HepG2 (cell line): ENCODE results near the gene TDRD10. TPM values are rescaled to one million over a fixed set of nuclear protein-coding genes. Genes with fewer than 3 reads are reported as not detected.

ENCODE experiments used
- ATAC-seq: fragments of 200-7000 bp; cut with Tn5 transposase; 3 replicates; pipeline ENCODE4 v1.9.1; 2020; ENCODE audit warnings: mild to moderate bottlenecking, moderate library complexity
- BruUV-seq: library from RNA; stranded (reverse); fragments of 400-500 nt; replicated peaks from 2 replicates; lab custom pipeline; 2021; lab: Mats Ljungman, UMichigan
- CTCF ChIA-PET: fragments of 300-600 bp; formaldehyde crosslinking; extraction: SDS; loops from one replicate; lab custom pipeline; 2021; ENCODE audit warnings: low total read pairs, inconsistent platforms, low intra/inter-chr PET ratio; lab: Yijun Ruan, JAX
- POLR2A ChIA-PET: fragments of 350-600 bp; sonication (Branson Sonifier 250); formaldehyde crosslinking; loops from one replicate; lab custom pipeline; 2020; ENCODE audit warnings: antibody characterized with exemption, inconsistent platforms; lab: Yijun Ruan, JAX
- DNase-seq: peaks from one replicate; pipeline ENCODE4 v3.0.0-alpha.2; 2015; ENCODE audit warnings: low spot score
- FAIRE-seq: peaks from 3 replicates; lab custom pipeline; 2011; peaks lifted over from hg19 to GRCh38; lab: Jason Lieb, UNC
- H2AFZ ChIP-seq: one replicate; pipeline ENCODE4 v1.6.1; 2011; ENCODE audit warnings: low read length, inconsistent platforms
- H3K27ac ChIP-seq: fragments of 300-600 bp; 3 replicates; pipeline ENCODE4 v1.8.0; 2011; ENCODE audit warnings: mixed run types, mild to moderate bottlenecking, mixed read lengths, low read length, inconsistent platforms; ENCODE audit not compliant: insufficient read depth; ENCODE audit errors: extremely low read length
- H3K27me3 ChIP-seq, 2 experiments: fragments of 200-600 bp in 1 of 2; 2 replicates in 1 of 2; 3 replicates in 1 of 2; pipeline versions ENCODE4 v1.6.0 to v1.8.0; 2011; ENCODE audit warnings: low read length in 2 of 2, mild to moderate bottlenecking in 2 of 2, moderate library complexity in 2 of 2, inconsistent platforms in 1 of 2; ENCODE audit not compliant: insufficient read depth in 2 of 2, control insufficient read depth in 1 of 2
- H3K36me3 ChIP-seq, 2 experiments: fragments of 200-600 bp in 1 of 2; replicated peaks in 1 of 2; 2 replicates in 1 of 2; 3 replicates in 1 of 2; pipeline versions ENCODE4 v1.5.1 to v1.8.0; 2011; ENCODE audit warnings: low read length in 2 of 2, inconsistent platforms in 1 of 2; ENCODE audit not compliant: insufficient read depth in 2 of 2, control insufficient read depth in 1 of 2
- H3K4me1 ChIP-seq: 2 replicates; pipeline ENCODE4 v1.5.1; 2012; ENCODE audit warnings: low read length, inconsistent platforms; ENCODE audit not compliant: insufficient read depth
- H3K4me2 ChIP-seq: 2 replicates; pipeline ENCODE4 v1.6.0; 2011; ENCODE audit warnings: low read depth, low read length, inconsistent platforms
- H3K4me3 ChIP-seq, 3 experiments: fragments of 200-600 bp in 1 of 3; sonication (generic), shearing (Covaris generic) in 1 of 3; replicated peaks in 1 of 3; 2 replicates each; pipeline ENCODE4 v1.5.1; 2011 to 2016; ENCODE audit warnings: low read length in 3 of 3, inconsistent platforms in 2 of 3, low read depth in 2 of 3, mild to moderate bottlenecking in 2 of 3, control low read depth in 1 of 3, mixed read lengths in 1 of 3; ENCODE audit not compliant: insufficient read depth in 1 of 3
- H3K79me2 ChIP-seq: one replicate; pipeline ENCODE4 v1.6.1; 2011; ENCODE audit warnings: low read length, inconsistent platforms; ENCODE audit not compliant: insufficient read depth
- H3K9ac ChIP-seq: 2 replicates; pipeline ENCODE4 v1.6.0; 2011; ENCODE audit warnings: mild to moderate bottlenecking, low read depth, low read length, inconsistent platforms; ENCODE audit not compliant: insufficient read depth
- H3K9me3 ChIP-seq: 2 replicates; pipeline ENCODE4 v1.5.1; 2012; ENCODE audit warnings: mild to moderate bottlenecking, low read length
- H4K20me1 ChIP-seq: 2 replicates; pipeline ENCODE4 v1.6.0; 2011; ENCODE audit warnings: inconsistent platforms, mild to moderate bottlenecking, low read length, moderate library complexity; ENCODE audit not compliant: insufficient read depth
- ARID4A ChIP-seq: sonication (generic); formaldehyde crosslinking; IDR thresholded peaks from 2 replicates; pipeline ENCODE4 v1.5.0; 2020; ENCODE audit warnings: mild to moderate bottlenecking, missing genetic modification reagents, borderline replicate concordance
- CSRNP1 ChIP-seq: sonication (generic); formaldehyde crosslinking; IDR thresholded peaks from 2 replicates; pipeline ENCODE4 v1.8.1; 2023; ENCODE audit warnings: mild to moderate bottlenecking, missing genetic modification reagents
- EEA1 ChIP-seq: sonication (generic); formaldehyde crosslinking; IDR thresholded peaks from 2 replicates; pipeline ENCODE4 v1.5.1; 2020; ENCODE audit warnings: mild to moderate bottlenecking, missing genetic modification reagents, borderline replicate concordance
- FOXM1 ChIP-seq: sonication (generic); formaldehyde crosslinking; IDR thresholded peaks from 2 replicates; pipeline ENCODE4 v1.5.0; 2020; ENCODE audit warnings: missing genetic modification reagents
- FOXO1 ChIP-seq: sonication (generic); formaldehyde crosslinking; IDR thresholded peaks from 2 replicates; pipeline ENCODE4 v1.4.0; 2020; ENCODE audit warnings: missing genetic modification reagents
- FOXO4 ChIP-seq: sonication (generic); formaldehyde crosslinking; conservative IDR thresholded peaks from 2 replicates; pipeline ENCODE4 v1.8.1; 2023; ENCODE audit warnings: missing genetic modification reagents
- IRF9 ChIP-seq: sonication (generic); formaldehyde crosslinking; IDR thresholded peaks from 2 replicates; pipeline ENCODE4 v1.8.0; 2022; ENCODE audit warnings: missing genetic modification reagents, mild to moderate bottlenecking, borderline replicate concordance
- JUN ChIP-seq: sonication (generic); formaldehyde crosslinking; IDR thresholded peaks from 2 replicates; pipeline ENCODE4 v1.4.0; 2020; ENCODE audit warnings: mild to moderate bottlenecking, missing genetic modification reagents
- KLF11 ChIP-seq: IDR thresholded peaks from 2 replicates; pipeline ENCODE4 v1.6.1; 2016; ENCODE audit warnings: missing compliant biosample characterization
- ZNF414 ChIP-seq: sonication (generic); formaldehyde crosslinking; IDR thresholded peaks from 2 replicates; pipeline ENCODE4 v1.5.0; 2020; ENCODE audit warnings: missing genetic modification reagents
- ZNF468 ChIP-seq: sonication (generic); formaldehyde crosslinking; IDR thresholded peaks from 2 replicates; pipeline ENCODE4 v1.8.0; 2022; ENCODE audit warnings: mild to moderate bottlenecking, moderate library complexity, missing genetic modification reagents
- ZNF703 ChIP-seq: sonication (generic); formaldehyde crosslinking; IDR thresholded peaks from 2 replicates; pipeline ENCODE4 v1.5.1; 2020; ENCODE audit warnings: missing genetic modification reagents, mild to moderate bottlenecking, moderate library complexity, borderline replicate concordance
- ZNF761 ChIP-seq: sonication (generic); formaldehyde crosslinking; conservative IDR thresholded peaks from 2 replicates; pipeline ENCODE4 v1.4.0; 2020; ENCODE audit warnings: mild to moderate bottlenecking, missing genetic modification reagents
- whole genome bisulfite sequencing: methylation state at CpG from one replicate; pipeline ENCODE4 v1.1.6; 2017; ENCODE audit warnings: low lambda C conversion rate; 5-methylcytosine and 5-hydroxymethylcytosine counted together
- in situ Hi-C: cut with HindIII; loops from 2 replicates; pipeline ENCODE4 v1.10.0; 2017; ENCODE audit warnings: low pct_unique_long_range_greater_than_20kb; ENCODE audit not compliant: extremely low pct_ligation_motif_present
- intact Hi-C: fragments of 100-400 bp; cut with micrococcal nuclease; formaldehyde crosslinking; loops from one replicate; pipeline ENCODE4 v1.10.0; 2022; ENCODE audit not compliant: unreplicated experiment
- polyA plus RNA-seq, 8 experiments: library from polyadenylated mRNA; depleted of rRNA in 3 of 8; stranded (reverse) in 7 of 8; unstranded in 1 of 8; fragments of >200 nt; fragmentation: Illumina TruSeq in 4 of 8; extraction: Trizol in 4 of 8; gene quantifications; 2 replicates each; pipeline versions ENCODE4 v1.2.1 to v1.2.3, GENCODE V29; 2011 to 2016; ENCODE audit warnings: low read depth in 4 of 8, missing spikeins in 1 of 8, mixed read lengths in 1 of 8; ENCODE audit not compliant: insufficient read depth in 1 of 8
- total RNA-seq, 5 experiments: library from RNA; depleted of rRNA; stranded (reverse); fragments of >200 nt; fragmentation: Illumina TruSeq; extraction: Trizol; gene quantifications; 2 replicates each; pipeline ENCODE4 v1.2.3, GENCODE V29; 2016; ENCODE audit warnings: low read depth in 1 of 5

The TDRD10 gene
- total and polyA plus RNA-seq, 2 of the 13 experiments (the other 11 are each of a cell fraction or from before 2014, with no cell fraction given) = not detected

- ChIA-PET CTCF (no interaction called here), POLR2A (no interaction called here)
- Histone ChIP-seq H3K27me3 (peaks cover 0 to 6% of the 10 kb centered on the region in 2 experiments; a peak in 3 of 5 replicates), H3K9ac (no peak overlapping the region), H2AFZ (no peak overlapping the region), H4K20me1 (no peaks in the 10 kb centered on the region), H3K79me2 (no peaks in the 10 kb centered on the region), H3K4me2 (no peak overlapping the region), H3K36me3 (no peaks in the 10 kb centered on the region), H3K9me3 (no peaks in the 10 kb centered on the region), H3K4me1 (peaks cover 23% of the 10 kb centered on the region), H3K27ac (no peak overlapping the region), H3K4me3 (no peak overlapping the region)
- FAIRE-seq (no peak), DNase-seq (no peak), ATAC-seq (no peak)
- no TSS peak for BruUV-seq
- WGBS = 7% methylated on average over 1 of the region's 1 CpG
- no peak for TF ChIP-seq FOXM1 (CRISPR knock-in tag)
- TF ChIP-seq IRF9 (CRISPR knock-in tag) = no peak
- TF ChIP-seq ZNF703 (CRISPR knock-in tag) = no peak
- no peak for TF ChIP-seq CSRNP1 (CRISPR knock-in tag)
- no peak for TF ChIP-seq JUN (CRISPR knock-in tag)
- TF ChIP-seq ARID4A (CRISPR knock-in tag) = no peak
- no peak for TF ChIP-seq FOXO1 (CRISPR knock-in tag)
- TF ChIP-seq ZNF468 (CRISPR knock-in tag) = no peak
- no peak for TF ChIP-seq KLF11 (CRISPR knock-in tag)
- TF ChIP-seq ZNF761 (CRISPR knock-in tag) = no peak
- no peak for TF ChIP-seq EEA1
- no peak for TF ChIP-seq FOXO4 (CRISPR knock-in tag)
- TF ChIP-seq ZNF414 (CRISPR knock-in tag) = no peak
- in situ Hi-C loops (no loop called here), intact Hi-C loops (no loop called here)
Measured at GRCh38 chr1:154481053-154481452, 21.0 kb upstream of the TDRD10 start.
